ENCODE measurements around the gene MRPL14. TPM values are rescaled to one million over a fixed set of nuclear protein-coding genes. Genes with fewer than 3 reads are reported as not detected.

The MRPL14 gene
- total and polyA plus RNA-seq, 2 experiments from 2014 or later = 62.6 to 191 TPM

DNA sequence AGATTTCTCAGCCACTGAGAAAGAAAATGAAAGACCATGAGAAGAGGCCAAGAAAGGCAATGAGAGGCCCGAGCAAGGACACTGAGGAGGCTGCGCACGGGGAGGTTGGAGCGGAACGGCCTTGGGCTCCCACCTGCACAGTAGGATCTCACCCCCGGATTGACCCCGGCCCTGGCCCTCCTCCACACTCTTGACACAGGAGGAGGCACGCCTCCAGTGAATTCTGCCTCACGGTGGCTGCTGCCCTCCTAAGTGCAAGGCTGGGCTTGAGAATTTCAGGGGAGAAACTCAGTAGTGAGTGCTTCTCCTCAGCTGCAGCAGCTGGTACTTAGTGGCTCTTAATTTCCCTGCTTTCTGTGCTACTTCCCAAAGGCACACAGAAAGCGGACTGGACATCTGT lies 18.0 kb downstream of the MRPL14 start (continued):
- TF ChIP-seq NANOG (IDR thresholded peaks at IDR 0.05; ENCODE audit: borderline replicate concordance) (no peak), EZH2 (IDR thresholded peaks at IDR 0.05; ENCODE audit: low read depth, unreplicated experiment) (no peak)
- TF ChIP-seq, protein P1, sequence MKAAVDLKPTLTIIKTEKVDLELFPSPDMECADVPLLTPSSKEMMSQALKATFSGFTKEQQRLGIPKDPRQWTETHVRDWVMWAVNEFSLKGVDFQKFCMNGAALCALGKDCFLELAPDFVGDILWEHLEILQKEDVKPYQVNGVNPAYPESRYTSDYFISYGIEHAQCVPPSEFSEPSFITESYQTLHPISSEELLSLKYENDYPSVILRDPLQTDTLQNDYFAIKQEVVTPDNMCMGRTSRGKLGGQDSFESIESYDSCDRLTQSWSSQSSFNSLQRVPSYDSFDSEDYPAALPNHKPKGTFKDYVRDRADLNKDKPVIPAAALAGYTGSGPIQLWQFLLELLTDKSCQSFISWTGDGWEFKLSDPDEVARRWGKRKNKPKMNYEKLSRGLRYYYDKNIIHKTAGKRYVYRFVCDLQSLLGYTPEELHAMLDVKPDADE (IDR thresholded peaks at IDR 0.05) = no peak

DNA sequence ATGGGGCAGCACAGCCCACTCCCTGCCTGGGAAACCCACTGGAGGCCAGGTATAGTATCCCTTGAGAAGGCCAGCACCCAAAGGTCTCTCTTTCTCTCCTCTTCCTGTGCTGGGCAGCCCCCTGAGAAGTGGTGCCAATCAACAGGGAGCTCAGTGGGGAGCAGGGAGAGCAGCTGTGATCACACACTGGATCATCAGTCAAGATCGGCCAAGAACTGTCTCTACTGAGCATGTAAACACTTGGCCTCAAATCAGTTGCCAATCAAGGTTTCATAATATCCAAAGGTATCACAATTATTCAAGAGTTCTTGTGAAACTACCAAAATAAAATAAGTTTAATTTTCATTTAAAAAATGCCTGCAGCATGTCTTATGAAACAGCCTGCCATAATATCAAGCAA lies 18.8 kb downstream of the MRPL14 start:
- H3K27ac Mint-ChIP-seq = no peak overlapping the region
- ATAC-seq (no peak), DNase-seq (ENCODE audit: low spot score) (no peak)
- no peak overlapping the region for H3K27ac ChIP-seq (ENCODE audit: low read depth)
- H3K36me3 Mint-ChIP-seq (ENCODE audit: low read depth) = peaks cover 83% of the 10 kb centered on the region
- peaks cover 29% of the 10 kb centered on the region for H4K20me1 ChIP-seq (replicated peaks; ENCODE audit: insufficient read depth)
- H3K4me3 Mint-ChIP-seq = no peak overlapping the region
- no peaks in the 10 kb centered on the region for H3K27me3 ChIP-seq (ENCODE audit: insufficient read depth)
- H3K4me3 ChIP-seq = no peak overlapping the region
- no peaks in the 10 kb centered on the region for H3K9me2 ChIP-seq (ENCODE audit: insufficient read depth)
- H3K4me1 ChIP-seq (ENCODE audit: insufficient read depth) = no peaks in the 10 kb centered on the region
- peaks cover 21% of the 10 kb centered on the region for H3K79me2 ChIP-seq (replicated peaks; ENCODE audit: insufficient read depth)
- H3K27me3 Mint-ChIP-seq (ENCODE audit: insufficient read depth, low read depth, poor library complexity) = peaks cover 4% of the 10 kb centered on the region
- H3K4me1 Mint-ChIP-seq = peaks cover 3% of the 10 kb centered on the region; the same call in 2 of the 3 replicates
- H3K9me3 Mint-ChIP-seq = no peaks in the 10 kb centered on the region
- no peak overlapping the region for H2AFZ ChIP-seq
- no peaks in the 10 kb centered on the region for H3F3A ChIP-seq (replicated peaks; ENCODE audit: low read depth)
- peaks cover 30% of the 10 kb centered on the region for H3K36me3 ChIP-seq (ENCODE audit: insufficient read depth)
- no peak overlapping the region for H3K4me2 ChIP-seq
- TF ChIP-seq JUNB (IDR thresholded peaks at IDR 0.05; ENCODE audit: unreplicated experiment) (no peak), ZNF331 (CRISPR knock-in tag; IDR thresholded peaks at IDR 0.05; ENCODE audit: low read depth) (no peak), NANOG (IDR thresholded peaks at IDR 0.05; ENCODE audit: borderline replicate concordance) (no peak), EZH2phosphoT487 (IDR thresholded peaks at IDR 0.05; ENCODE audit: unreplicated experiment) (no peak), EZH2 (IDR thresholded peaks at IDR 0.05; ENCODE audit: low read depth, unreplicated experiment) (no peak), ZNF114 (CRISPR knock-in tag; IDR thresholded peaks at IDR 0.05) (no peak), CREB1 (CRISPR knock-in tag; IDR thresholded peaks at IDR 0.05; ENCODE audit: low read depth) (no peak), POLR2AphosphoS5 (IDR thresholded peaks at IDR 0.05; ENCODE audit: low read depth) (no peak), STAT1 (IDR thresholded peaks at IDR 0.05; ENCODE audit: unreplicated experiment) (no peak)
- TF ChIP-seq, protein P1 (IDR thresholded peaks at IDR 0.05) = no peak
- TF ChIP-seq, protein P2, sequence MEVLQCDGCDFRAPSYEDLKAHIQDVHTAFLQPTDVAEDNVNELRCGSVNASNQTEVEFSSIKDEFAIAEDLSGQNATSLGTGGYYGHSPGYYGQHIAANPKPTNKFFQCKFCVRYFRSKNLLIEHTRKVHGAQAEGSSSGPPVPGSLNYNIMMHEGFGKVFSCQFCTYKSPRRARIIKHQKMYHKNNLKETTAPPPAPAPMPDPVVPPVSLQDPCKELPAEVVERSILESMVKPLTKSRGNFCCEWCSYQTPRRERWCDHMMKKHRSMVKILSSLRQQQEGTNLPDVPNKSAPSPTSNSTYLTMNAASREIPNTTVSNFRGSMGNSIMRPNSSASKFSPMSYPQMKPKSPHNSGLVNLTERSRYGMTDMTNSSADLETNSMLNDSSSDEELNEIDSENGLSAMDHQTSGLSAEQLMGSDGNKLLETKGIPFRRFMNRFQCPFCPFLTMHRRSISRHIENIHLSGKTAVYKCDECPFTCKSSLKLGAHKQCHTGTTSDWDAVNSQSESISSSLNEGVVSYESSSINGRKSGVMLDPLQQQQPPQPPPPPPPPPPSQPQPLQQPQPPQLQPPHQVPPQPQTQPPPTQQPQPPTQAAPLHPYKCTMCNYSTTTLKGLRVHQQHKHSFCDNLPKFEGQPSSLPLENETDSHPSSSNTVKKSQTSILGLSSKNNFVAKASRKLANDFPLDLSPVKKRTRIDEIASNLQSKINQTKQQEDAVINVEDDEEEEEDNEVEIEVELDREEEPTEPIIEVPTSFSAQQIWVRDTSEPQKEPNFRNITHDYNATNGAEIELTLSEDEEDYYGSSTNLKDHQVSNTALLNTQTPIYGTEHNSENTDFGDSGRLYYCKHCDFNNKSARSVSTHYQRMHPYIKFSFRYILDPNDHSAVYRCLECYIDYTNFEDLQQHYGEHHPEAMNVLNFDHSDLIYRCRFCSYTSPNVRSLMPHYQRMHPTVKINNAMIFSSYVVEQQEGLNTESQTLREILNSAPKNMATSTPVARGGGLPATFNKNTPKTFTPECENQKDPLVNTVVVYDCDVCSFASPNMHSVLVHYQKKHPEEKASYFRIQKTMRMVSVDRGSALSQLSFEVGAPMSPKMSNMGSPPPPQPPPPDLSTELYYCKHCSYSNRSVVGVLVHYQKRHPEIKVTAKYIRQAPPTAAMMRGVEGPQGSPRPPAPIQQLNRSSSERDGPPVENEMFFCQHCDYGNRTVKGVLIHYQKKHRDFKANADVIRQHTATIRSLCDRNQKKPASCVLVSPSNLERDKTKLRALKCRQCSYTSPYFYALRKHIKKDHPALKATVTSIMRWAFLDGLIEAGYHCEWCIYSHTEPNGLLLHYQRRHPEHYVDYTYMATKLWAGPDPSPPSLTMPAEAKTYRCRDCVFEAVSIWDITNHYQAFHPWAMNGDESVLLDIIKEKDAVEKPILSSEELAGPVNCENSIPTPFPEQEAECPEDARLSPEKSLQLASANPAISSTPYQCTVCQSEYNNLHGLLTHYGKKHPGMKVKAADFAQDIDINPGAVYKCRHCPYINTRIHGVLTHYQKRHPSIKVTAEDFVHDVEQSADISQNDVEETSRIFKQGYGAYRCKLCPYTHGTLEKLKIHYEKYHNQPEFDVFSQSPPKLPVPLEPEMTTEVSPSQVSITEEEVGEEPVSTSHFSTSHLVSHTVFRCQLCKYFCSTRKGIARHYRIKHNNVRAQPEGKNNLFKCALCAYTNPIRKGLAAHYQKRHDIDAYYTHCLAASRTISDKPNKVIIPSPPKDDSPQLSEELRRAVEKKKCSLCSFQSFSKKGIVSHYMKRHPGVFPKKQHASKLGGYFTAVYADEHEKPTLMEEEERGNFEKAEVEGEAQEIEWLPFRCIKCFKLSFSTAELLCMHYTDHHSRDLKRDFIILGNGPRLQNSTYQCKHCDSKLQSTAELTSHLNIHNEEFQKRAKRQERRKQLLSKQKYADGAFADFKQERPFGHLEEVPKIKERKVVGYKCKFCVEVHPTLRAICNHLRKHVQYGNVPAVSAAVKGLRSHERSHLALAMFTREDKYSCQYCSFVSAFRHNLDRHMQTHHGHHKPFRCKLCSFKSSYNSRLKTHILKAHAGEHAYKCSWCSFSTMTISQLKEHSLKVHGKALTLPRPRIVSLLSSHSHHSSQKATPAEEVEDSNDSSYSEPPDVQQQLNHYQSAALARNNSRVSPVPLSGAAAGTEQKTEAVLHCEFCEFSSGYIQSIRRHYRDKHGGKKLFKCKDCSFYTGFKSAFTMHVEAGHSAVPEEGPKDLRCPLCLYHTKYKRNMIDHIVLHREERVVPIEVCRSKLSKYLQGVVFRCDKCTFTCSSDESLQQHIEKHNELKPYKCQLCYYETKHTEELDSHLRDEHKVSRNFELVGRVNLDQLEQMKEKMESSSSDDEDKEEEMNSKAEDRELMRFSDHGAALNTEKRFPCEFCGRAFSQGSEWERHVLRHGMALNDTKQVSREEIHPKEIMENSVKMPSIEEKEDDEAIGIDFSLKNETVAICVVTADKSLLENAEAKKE (CRISPR knock-in tag; IDR thresholded peaks at IDR 0.05) = no peak
- TF ChIP-seq, protein P3, sequence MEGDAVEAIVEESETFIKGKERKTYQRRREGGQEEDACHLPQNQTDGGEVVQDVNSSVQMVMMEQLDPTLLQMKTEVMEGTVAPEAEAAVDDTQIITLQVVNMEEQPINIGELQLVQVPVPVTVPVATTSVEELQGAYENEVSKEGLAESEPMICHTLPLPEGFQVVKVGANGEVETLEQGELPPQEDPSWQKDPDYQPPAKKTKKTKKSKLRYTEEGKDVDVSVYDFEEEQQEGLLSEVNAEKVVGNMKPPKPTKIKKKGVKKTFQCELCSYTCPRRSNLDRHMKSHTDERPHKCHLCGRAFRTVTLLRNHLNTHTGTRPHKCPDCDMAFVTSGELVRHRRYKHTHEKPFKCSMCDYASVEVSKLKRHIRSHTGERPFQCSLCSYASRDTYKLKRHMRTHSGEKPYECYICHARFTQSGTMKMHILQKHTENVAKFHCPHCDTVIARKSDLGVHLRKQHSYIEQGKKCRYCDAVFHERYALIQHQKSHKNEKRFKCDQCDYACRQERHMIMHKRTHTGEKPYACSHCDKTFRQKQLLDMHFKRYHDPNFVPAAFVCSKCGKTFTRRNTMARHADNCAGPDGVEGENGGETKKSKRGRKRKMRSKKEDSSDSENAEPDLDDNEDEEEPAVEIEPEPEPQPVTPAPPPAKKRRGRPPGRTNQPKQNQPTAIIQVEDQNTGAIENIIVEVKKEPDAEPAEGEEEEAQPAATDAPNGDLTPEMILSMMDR (conservative IDR thresholded peaks at IDR 0.05; ENCODE audit: low read depth in 2 of 2) = no peak

Data from GM23338 (cell line).